Naive thymus-derived CD4-positive, alpha-beta T cell (primary cell): ENCODE measurements around the gene TUBB4A. TPM values are rescaled to one million over a fixed set of nuclear protein-coding genes. Genes with fewer than 3 reads are reported as not detected.

ENCODE experiments used
- ATAC-seq: fragments of 150-1000 bp; cut with Tn5 transposase; 2 replicates; pipeline ENCODE4 v1.10.0; 2021; ENCODE audit warnings: mild to moderate bottlenecking, moderate library complexity
- CTCF ChIA-PET: fragments of 350-600 bp; sonication (Branson Sonifier 250); formaldehyde crosslinking; loops from one replicate; lab custom pipeline; 2021; ENCODE audit warnings: antibody characterized with exemption; lab: Charles Lee
- POLR2A ChIA-PET: fragments of 350-600 bp; sonication (Branson Sonifier 250); formaldehyde crosslinking; loops from one replicate; lab custom pipeline; 2021; ENCODE audit warnings: antibody characterized with exemption, inconsistent platforms; lab: Charles Lee
- DNase-seq, 9 donors: peaks; one replicate each; pipeline versions ENCODE4 v3.0.0 to v3.0.0-alpha.2; 2020 to 2022; ENCODE audit warnings: mixed read lengths in 1 of 9
- H3K27ac ChIP-seq: one replicate; pipeline ENCODE4 v1.7.0; 2013; ENCODE audit warnings: mild to moderate bottlenecking, low read depth, low read length, moderate library complexity
- H3K27me3 ChIP-seq, 2 donors: one replicate each; pipeline ENCODE4 v1.7.0; 2013; ENCODE audit warnings: low read length in 2 of 2, mild to moderate bottlenecking in 2 of 2, moderate library complexity in 2 of 2; ENCODE audit not compliant: control insufficient read depth in 2 of 2, insufficient read depth in 2 of 2
- H3K36me3 ChIP-seq, 3 experiments: 1 replicate in 2 of 3; 2 replicates in 1 of 3; pipeline ENCODE4 v1.7.0; 2013; ENCODE audit warnings: low read length in 3 of 3, mild to moderate bottlenecking in 3 of 3, moderate library complexity in 1 of 3; ENCODE audit not compliant: insufficient read depth in 3 of 3, control insufficient read depth in 2 of 3
- H3K4me1 ChIP-seq, 2 donors: one replicate each; pipeline ENCODE4 v1.7.0; 2013; ENCODE audit warnings: low read length in 2 of 2, mild to moderate bottlenecking in 2 of 2, moderate library complexity in 1 of 2; ENCODE audit not compliant: control insufficient read depth in 2 of 2, insufficient read depth in 2 of 2
- H3K4me3 ChIP-seq: 2 replicates; pipeline ENCODE4 v1.7.0; 2013; ENCODE audit warnings: mild to moderate bottlenecking, low read length
- H3K9me3 ChIP-seq, 3 experiments: 1 replicate in 2 of 3; 2 replicates in 1 of 3; pipeline ENCODE4 v1.7.0; 2013; ENCODE audit warnings: low read length in 3 of 3; ENCODE audit not compliant: control insufficient read depth in 2 of 3
- H3K27ac Mint-ChIP-seq, 9 donors: one replicate each; pipeline ENCODE4 v1.8.0; 2020 to 2022; ENCODE audit warnings: mixed read lengths in 9 of 9, mild to moderate bottlenecking in 8 of 9, moderate library complexity in 5 of 9, inconsistent platforms in 2 of 9
- H3K27me3 Mint-ChIP-seq, 5 donors: one replicate each; pipeline ENCODE4 v1.8.0; 2021 to 2022; ENCODE audit warnings: mixed read lengths in 5 of 5, mild to moderate bottlenecking in 1 of 5
- H3K36me3 Mint-ChIP-seq, 5 donors: one replicate each; pipeline ENCODE4 v1.8.0; 2020 to 2022; ENCODE audit warnings: mixed read lengths in 5 of 5, mild to moderate bottlenecking in 3 of 5, inconsistent platforms in 1 of 5
- H3K4me1 Mint-ChIP-seq, 7 donors: one replicate each; pipeline ENCODE4 v1.8.0; 2020 to 2022; ENCODE audit warnings: mixed read lengths in 7 of 7, mild to moderate bottlenecking in 3 of 7, inconsistent platforms in 1 of 7
- H3K4me3 Mint-ChIP-seq, 10 donors: one replicate each; pipeline ENCODE4 v1.8.0; 2020 to 2022; ENCODE audit warnings: mild to moderate bottlenecking in 10 of 10, mixed read lengths in 10 of 10, moderate library complexity in 6 of 10, inconsistent platforms in 2 of 10
- H3K9me3 Mint-ChIP-seq, 11 donors: one replicate each; pipeline ENCODE4 v1.8.0; 2020 to 2022; ENCODE audit warnings: mixed read lengths in 11 of 11, mild to moderate bottlenecking in 4 of 11, inconsistent platforms in 1 of 11, moderate library complexity in 1 of 11
- intact Hi-C, 2 donors: fragments of 100-400 bp; cut with micrococcal nuclease; formaldehyde crosslinking; loops; one replicate each; pipeline ENCODE4 v1.15.1; 2023
- polyA plus RNA-seq, 2 donors: library from polyadenylated mRNA; unstranded; fragments of 300-500 nt; fragmentation: Illumina TruSeq; gene quantifications; one replicate each; pipeline ENCODE4 v1.2.3, GENCODE V29; 2021
- total RNA-seq, 6 experiments: library from RNA in 5 of 6; stranded (reverse) in 5 of 6; gene quantifications; 1 replicate in 5 of 6; 2 replicates in 1 of 6; pipeline ENCODE4 v1.2.3 and lab custom pipeline; 2021 to 2026

The TUBB4A gene
- total and polyA plus RNA-seq, 7 experiments from 2014 or later = 1.5 to 7.6 (median 2.6) TPM

GRCh38 chr19:6460099-6460884 is 41.8 kb downstream of the TUBB4A start:
- peak overlapping the region; percentile 72 for H3K4me3 ChIP-seq
- Mint-ChIP-seq H3K36me3 (peaks cover 9 to 19% (median 12%) of the 10 kb centered on the region in 5 donors), H3K4me3 (peak overlapping the region; percentile 92 to 99 (median 98)), H3K4me1 (peaks cover 11 to 40% (median 34%) of the 10 kb centered on the region in 7 donors), H3K27ac (peak overlapping the region; percentile 83 to 96 (median 91)), H3K27me3 (peaks cover 0 to 8% (median 0%) of the 10 kb centered on the region in 5 donors), H3K9me3 (peaks cover 0 to 9% (median 2%) of the 10 kb centered on the region in 11 donors)
- H3K4me1 ChIP-seq = peaks cover 0 to 4% of the 10 kb centered on the region in 2 donors
- no peaks in the 10 kb centered on the region for H3K27me3 ChIP-seq
- ATAC-seq = peak; percentile 90
- H3K27ac ChIP-seq = peak overlapping the region; percentile 83
- DNase-seq = peak; percentile 87 to 97 (median 96)
- CTCF ChIA-PET = interaction anchor here (1.1 kb wide), 1 partner anchor 22 kb away, joined by 3 read pairs; the partner anchor contains the start of gene DENND1C
- H3K36me3 ChIP-seq = peaks cover 0 to 14% (median 0%) of the 10 kb centered on the region in 3 experiments
- peaks cover 0 to 3% (median 0%) of the 10 kb centered on the region in 3 experiments for H3K9me3 ChIP-seq
- intact Hi-C loops = loop anchor here (1.0 to 5.0 kb wide), 14 partner anchors 21 to 1668 kb away; partner anchors contain the start of genes DENND1C (in 2 of the 2), CLPP (in 1 of the 2), FEM1A (in 1 of the 2) and GPR108 (in 1 of the 2)
- POLR2A ChIA-PET = interaction anchor here (0.6 to 2.3 kb wide), 4 partner anchors 10 to 35 kb away, joined by 3 to 13 read pairs (median 8); partner anchors contain the start of genes DENND1C and KHSRP

- H3K36me3 Mint-ChIP-seq = peaks cover 10 to 27% (median 20%) of the 10 kb centered on the region in 5 donors
- peak within 1 kb of the TSS; percentile 92 to 99 (median 98) for H3K4me3 Mint-ChIP-seq
- Histone ChIP-seq H3K4me1 (peaks cover 0 to 4% of the 10 kb centered on the region in 2 donors), H3K36me3 (peaks cover 0 to 22% (median 8%) of the 10 kb centered on the region in 3 experiments), H3K27ac (peak within 1 kb of the TSS; percentile 83), H3K27me3 (no peaks in the 10 kb centered on the region), H3K9me3 (peaks cover 0 to 11% (median 0%) of the 10 kb centered on the region in 3 experiments), H3K4me3 (peak within 1 kb of the TSS; percentile 72)
- ChIA-PET POLR2A (interaction anchor here (0.5 to 2.3 kb wide), 4 partner anchors 22 to 84 kb away, joined by 3 to 13 read pairs (median 3); partner anchors contain the start of genes DENND1C and KHSRP), CTCF (interaction anchor here (1.1 kb wide), 1 partner anchor 23 kb away, joined by 3 read pairs; the partner anchor contains the start of gene DENND1C)
- peaks cover 11 to 34% (median 28%) of the 10 kb centered on the region in 7 donors for H3K4me1 Mint-ChIP-seq
- ATAC-seq (peak; percentile 22), DNase-seq (peak in 8 of 9 donors; percentile 20 to 70 (median 45))
- peaks cover 0 to 16% (median 8%) of the 10 kb centered on the region in 11 donors for H3K9me3 Mint-ChIP-seq
- H3K27ac Mint-ChIP-seq = peak within 1 kb of the TSS; percentile 83 to 96 (median 91)
- peaks cover 0 to 2% (median 0%) of the 10 kb centered on the region in 5 donors for H3K27me3 Mint-ChIP-seq
- intact Hi-C loops = loop anchor here (1.0 to 5.0 kb wide), 14 partner anchors 22 to 1667 kb away; partner anchors contain the start of genes DENND1C (in 2 of the 2), CLPP (in 1 of the 2), FEM1A (in 1 of the 2) and GPR108 (in 1 of the 2)
Observed at GRCh38 chr19:6459262-6460098, 42.6 kb downstream of the TUBB4A start, which contains the start of gene SLC25A23. Gene SLC25A23, minus strand, starts transcription at chr19:6459792. Its CDS starts 164 bp downstream, at chr19:6459628.

GRCh38 chr19:6458695-6459261 is 43.3 kb downstream of the TUBB4A start:
- Mint-ChIP-seq H3K27ac (peak overlapping the region; percentile 52 to 93 (median 83)), H3K27me3 (peaks cover 0 to 2% (median 0%) of the 10 kb centered on the region in 5 donors), H3K36me3 (peaks cover 15 to 34% (median 26%) of the 10 kb centered on the region in 5 donors), H3K4me3 (peak overlapping the region; percentile 64 to 98 (median 89)), H3K4me1 (peaks cover 8 to 30% (median 24%) of the 10 kb centered on the region in 7 donors), H3K9me3 (peaks cover 0 to 22% (median 8%) of the 10 kb centered on the region in 11 donors)
- ATAC-seq = no peak
- Histone ChIP-seq H3K27me3 (no peaks in the 10 kb centered on the region), H3K4me1 (peaks cover 0 to 1% of the 10 kb centered on the region in 2 donors), H3K9me3 (peaks cover 0 to 18% (median 0%) of the 10 kb centered on the region in 3 experiments), H3K36me3 (peaks cover 0 to 29% (median 14%) of the 10 kb centered on the region in 3 experiments), H3K27ac (peak overlapping the region; percentile 83), H3K4me3 (peak overlapping the region; percentile 72)
- intact Hi-C loops = no loop called here
- no peak for DNase-seq
- ChIA-PET POLR2A (interaction anchor here (0.5 to 2.3 kb wide), 3 partner anchors 22 to 84 kb away, joined by 3 to 13 read pairs (median 3); partner anchors contain the start of gene DENND1C), CTCF (no interaction called here)

GRCh38 chr19:6457958-6458694 is 44.0 kb downstream of the TUBB4A start:
- no peak for ATAC-seq
- H3K4me1 ChIP-seq = no peaks in the 10 kb centered on the region
- no peak overlapping the region for H3K27ac ChIP-seq
- Mint-ChIP-seq H3K36me3 (peaks cover 15 to 40% (median 31%) of the 10 kb centered on the region in 5 donors), H3K27me3 (peaks cover 0 to 2% (median 0%) of the 10 kb centered on the region in 5 donors), H3K27ac (peak overlapping the region in 8 of 9 donors; percentile 52 to 90 (median 82)), H3K4me1 (peaks cover 8 to 28% (median 23%) of the 10 kb centered on the region in 7 donors), H3K4me3 (peak overlapping the region; percentile 64 to 98 (median 89)), H3K9me3 (peaks cover 0 to 26% (median 11%) of the 10 kb centered on the region in 11 donors)
- no peak overlapping the region for H3K4me3 ChIP-seq
- intact Hi-C loops = no loop called here
- H3K9me3 ChIP-seq = peaks cover 0 to 22% (median 0%) of the 10 kb centered on the region in 3 experiments
- H3K36me3 ChIP-seq = peaks cover 0 to 36% (median 18%) of the 10 kb centered on the region in 3 experiments
- ChIA-PET POLR2A (interaction anchor here (1.2 to 2.3 kb wide), 2 partner anchors 12 to 23 kb away, joined by 6 to 13 read pairs; partner anchors contain the start of gene DENND1C), CTCF (interaction anchor here (0.6 kb wide), 2 partner anchors 49 to 226 kb away, joined by 4 read pairs; no protein-coding TSS in a partner anchor)
- DNase-seq = no peak
- no peaks in the 10 kb centered on the region for H3K27me3 ChIP-seq

GRCh38 chr19:6455924-6456323 is 46.2 kb downstream of the TUBB4A start:
- Mint-ChIP-seq H3K27me3 (no peaks in the 10 kb centered on the region), H3K27ac (no peak overlapping the region), H3K9me3 (peaks cover 0 to 26% (median 12%) of the 10 kb centered on the region in 11 donors), H3K4me3 (no peak overlapping the region), H3K4me1 (peaks cover 8 to 21% (median 17%) of the 10 kb centered on the region in 7 donors), H3K36me3 (peaks cover 15 to 58% (median 43%) of the 10 kb centered on the region in 5 donors)
- no peak for DNase-seq
- Histone ChIP-seq H3K4me3 (no peak overlapping the region), H3K27me3 (no peaks in the 10 kb centered on the region), H3K4me1 (no peaks in the 10 kb centered on the region), H3K9me3 (peaks cover 0 to 22% (median 0%) of the 10 kb centered on the region in 3 experiments), H3K27ac (no peak overlapping the region), H3K36me3 (peaks cover 0 to 40% (median 18%) of the 10 kb centered on the region in 3 experiments)
- ChIA-PET CTCF (no interaction called here), POLR2A (interaction anchor here (0.6 to 1.1 kb wide), 2 partner anchors 28 to 408 kb away, joined by 3 to 4 read pairs; no protein-coding TSS in a partner anchor)
- ATAC-seq = no peak
- intact Hi-C loops = no loop called here
